RPMI7951 (cell line): Measurements from ENCODE around the gene PVRIG. TPM values are rescaled to one million over a fixed set of nuclear protein-coding genes. Genes with fewer than 3 reads are reported as not detected.
"Not testable (repeated sequence)": the region's sequence is repeated elsewhere in the genome, so short reads cannot be mapped to it uniquely, and the experiment has no call there.

Experiments
- DNase-seq: peaks from one replicate; pipeline ENCODE4 v3.0.0-alpha.2; 2012; ENCODE audit warnings: low read depth
- total RNA-seq: library from RNA; depleted of rRNA; stranded (reverse); fragments of >200 nt; shearing (Covaris generic); gene quantifications from 2 replicates; pipeline ENCODE4 v1.2.3, GENCODE V29; 2014; rRNA removed

PVRIG gene
- total RNA-seq, result not detected in 2 replicates

GRCh38 chr7:100219801-100220585 lies at the start of gene PVRIG:
Gene PVRIG (plus strand): TSS chr7:100219949. CDS start chr7:100219971, 22 bp downstream.
- DNase-seq, result not testable (repeated sequence)

- no peak for DNase-seq
Observed at GRCh38 chr7:100170101-100170897, 49.5 kb upstream of the PVRIG start.

GRCh38 chr7:100171087-100171681 lies 48.6 kb upstream of the PVRIG start:
- no peak for DNase-seq

GRCh38 chr7:100171840-100172239 lies 47.9 kb upstream of the PVRIG start:
- no peak for DNase-seq

- DNase-seq, result no peak
Observed at GRCh38 chr7:100173806-100174495, 45.8 kb upstream of the PVRIG start.

- DNase-seq, result no peak
Observed at GRCh38 chr7:100174582-100174981, 45.2 kb upstream of the PVRIG start.

- no peak for DNase-seq
Observed at GRCh38 chr7:100175296-100175935, 44.3 kb upstream of the PVRIG start.

- no peak for DNase-seq
Observed at GRCh38 chr7:100176096-100177044, 43.4 kb upstream of the PVRIG start.

- DNase-seq, result peak; percentile 97
Observed at GRCh38 chr7:100177045-100178001, 42.4 kb upstream of the PVRIG start, which contains the start of the genes GPC2 and STAG3. Gene GPC2 (minus strand): TSS chr7:100177381. CDS start chr7:100177199, 182 bp downstream. Gene STAG3 (plus strand): TSS chr7:100177918. CDS start chr7:100180557, 2,639 bp downstream.

GRCh38 chr7:100180084-100180483 lies 39.7 kb upstream of the PVRIG start:
- not testable (repeated sequence) for DNase-seq

GRCh38 chr7:100182616-100183015 lies 37.1 kb upstream of the PVRIG start:
- DNase-seq, result not testable (repeated sequence)

- not testable (repeated sequence) for DNase-seq
Observed at GRCh38 chr7:100183090-100183489, 36.7 kb upstream of the PVRIG start.

GRCh38 chr7:100185726-100186125 lies 34.0 kb upstream of the PVRIG start:
- no peak for DNase-seq

- no peak for DNase-seq
Observed at GRCh38 chr7:100189061-100189460, 30.7 kb upstream of the PVRIG start.

GRCh38 chr7:100190048-100190711 lies 29.6 kb upstream of the PVRIG start:
- DNase-seq, result peak; percentile 39

- DNase-seq, result no peak
Observed at GRCh38 chr7:100191775-100192174, 28.0 kb upstream of the PVRIG start.

GRCh38 chr7:100192281-100192862 lies 27.4 kb upstream of the PVRIG start:
- not testable (repeated sequence) for DNase-seq

- no peak for DNase-seq
Observed at GRCh38 chr7:100192969-100193368, 26.8 kb upstream of the PVRIG start.
